Tibial nerve (tissue), 4 donors: ENCODE results near the gene RPS28. TPM values are rescaled to one million over a fixed set of nuclear protein-coding genes. Genes with fewer than 3 reads are reported as not detected.
"Not testable (repeated sequence)": the region's sequence is repeated elsewhere in the genome, so short reads cannot be mapped to it uniquely, and the experiment has no call there.

ENCODE experiments used
- DNase-seq, 2 donors: peaks; one replicate each; pipeline ENCODE4 v3.0.0-alpha.2; 2019; ENCODE audit warnings: low spot score in 2 of 2
- H3K27ac ChIP-seq, 4 donors: fragments of 200-600 bp; sonication (generic) in 3 of 4; one replicate each; pipeline ENCODE4 v1.5.1; 2017 to 2019; ENCODE audit warnings: mild to moderate bottlenecking in 1 of 4
- H3K27me3 ChIP-seq, 2 donors: fragments of 200-600 bp; sonication (generic) in 1 of 2; one replicate each; pipeline versions ENCODE4 v1.5.1 to v1.6.0; 2017 to 2019
- H3K36me3 ChIP-seq, 3 donors: fragments of 200-600 bp; sonication (generic); one replicate each; pipeline ENCODE4 v1.5.1; 2018 to 2019
- H3K4me1 ChIP-seq, 4 donors: fragments of 200-600 bp; sonication (generic) in 3 of 4; one replicate each; pipeline ENCODE4 v1.5.1; 2017 to 2019
- H3K4me3 ChIP-seq, 4 donors: fragments of 200-600 bp; sonication (generic) in 3 of 4; one replicate each; pipeline ENCODE4 v1.5.1; 2017 to 2019; ENCODE audit warnings: mild to moderate bottlenecking in 1 of 4, moderate library complexity in 1 of 4
- H3K9me3 ChIP-seq, 4 donors: fragments of 200-600 bp; sonication (generic) in 3 of 4; one replicate each; pipeline ENCODE4 v1.5.1; 2017 to 2019
- CTCF ChIP-seq, 5 experiments: fragments of 200-600 bp in 3 of 5; fragments of 450-650 bp in 2 of 5; sonication (generic) in 3 of 5; IDR thresholded peaks; one replicate each; pipeline ENCODE4 v1.5.1; 2016 to 2019; ENCODE audit warnings: antibody characterized with exemption in 5 of 5, mild to moderate bottlenecking in 3 of 5, moderate library complexity in 2 of 5
- EP300 ChIP-seq, 2 donors: sonication (generic); formaldehyde crosslinking; IDR thresholded peaks; one replicate each; pipeline ENCODE4 v1.6.1; 2017; ENCODE audit warnings: antibody characterized with exemption in 2 of 2, mild to moderate bottlenecking in 1 of 2
- POLR2A ChIP-seq, 2 donors: fragments of 450-650 bp; IDR thresholded peaks; one replicate each; pipeline ENCODE4 v1.6.1; 2017; ENCODE audit warnings: antibody characterized with exemption in 2 of 2, mild to moderate bottlenecking in 2 of 2, moderate library complexity in 2 of 2
- WGBS, 2 donors: methylation state at CpG; one replicate each; pipeline ENCODE4 v1.1.5; 2018; 5-methylcytosine and 5-hydroxymethylcytosine counted together
- total RNA-seq, 4 donors: library from RNA; depleted of rRNA; stranded (reverse); fragments of >200 nt; gene quantifications; one replicate each; pipeline ENCODE4 v1.1.0, GENCODE V29; 2016

The RPS28 gene
- total RNA-seq, 4 donors from 2014 or later, result 398 to 559 (median 412) TPM

DNA sequence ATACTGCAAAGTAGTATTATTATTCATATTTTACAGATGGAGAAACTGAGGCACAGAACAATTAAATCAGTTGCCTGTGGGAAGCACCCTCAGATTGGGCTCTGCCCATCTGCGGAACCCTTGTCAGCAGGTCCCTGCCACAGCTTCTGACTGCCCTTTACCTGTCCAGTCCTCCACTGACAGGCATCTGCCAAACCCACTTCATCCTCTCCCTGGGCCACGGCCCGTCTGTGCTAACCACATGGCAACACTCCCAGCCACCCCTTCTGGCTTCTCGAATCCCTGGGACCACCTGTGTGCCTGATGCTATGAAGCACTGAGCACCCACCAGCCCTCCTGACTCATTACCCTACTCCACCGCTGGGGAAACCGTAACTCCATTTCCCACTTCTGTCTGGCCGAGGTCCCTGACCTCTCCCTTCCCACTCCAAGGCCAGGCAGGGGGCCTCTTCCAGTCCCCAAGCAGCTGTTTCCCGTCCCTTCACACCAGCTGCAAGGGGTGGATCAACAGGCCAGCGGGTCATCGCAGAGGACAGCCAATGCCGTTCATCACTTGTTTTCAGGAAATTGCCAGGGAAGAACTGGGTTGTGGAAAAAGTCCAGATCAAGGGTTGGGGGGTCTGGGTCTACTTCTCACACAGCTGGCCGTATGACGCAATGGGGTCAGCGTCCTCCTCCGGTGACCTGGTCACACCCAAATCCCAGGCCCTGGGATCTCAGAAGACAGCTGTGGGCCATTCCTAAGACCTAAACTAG lies 19.2 kb downstream of the RPS28 start:
- no peak for DNase-seq
- no peaks in the 10 kb centered on the region for H3K36me3 ChIP-seq
- H3K9me3 ChIP-seq, result no peaks in the 10 kb centered on the region
- 26 to 33% methylated on average over 15 of the region's 15 CpGs for WGBS, 2 donors
- H3K27ac ChIP-seq, result no peak overlapping the region
- TF ChIP-seq EP300 (IDR thresholded peaks at IDR 0.05) (peak in 1 of 2 donors; percentile 58), CTCF (IDR thresholded peaks at IDR 0.05) (peak in 2 of 5 experiments; percentile 22 to 29), POLR2A (IDR thresholded peaks at IDR 0.05) (no peak)
- peaks cover 0 to 29% of the 10 kb centered on the region in 2 donors for H3K27me3 ChIP-seq
- H3K4me1 ChIP-seq, result peaks cover 0 to 25% (median 2%) of the 10 kb centered on the region in 4 donors
- H3K4me3 ChIP-seq, result no peak overlapping the region

- 96 to 97% methylated on average over 4 of the region's 4 CpGs for WGBS, 2 donors
- H3K27me3 ChIP-seq, result peaks cover 0 to 21% of the 10 kb centered on the region in 2 donors
- peak overlapping the region in 1 of 4 donors; percentile 70 for H3K27ac ChIP-seq
These were observed 20.2 kb downstream of the RPS28 start for GRCh38 chr19:8341504-8341903.

GRCh38 chr19:8342316-8342683 lies 21.0 kb downstream of the RPS28 start:
- H3K9me3 ChIP-seq, result no peaks in the 10 kb centered on the region
- H3K4me3 ChIP-seq, result peak overlapping the region in 3 of 4 donors; percentile 43 to 58 (median 47)
- no peak for DNase-seq
- peaks cover 0 to 21% of the 10 kb centered on the region in 2 donors for H3K27me3 ChIP-seq
- WGBS, 2 donors, result 42 to 47% methylated on average over 14 of the region's 14 CpGs
- peaks cover 0 to 25% (median 2%) of the 10 kb centered on the region in 4 donors for H3K4me1 ChIP-seq
- TF ChIP-seq POLR2A (IDR thresholded peaks at IDR 0.05) (no peak), CTCF (IDR thresholded peaks at IDR 0.05) (no peak), EP300 (IDR thresholded peaks at IDR 0.05) (no peak)
- peak overlapping the region; percentile 45 to 84 (median 65) for H3K27ac ChIP-seq
- no peaks in the 10 kb centered on the region for H3K36me3 ChIP-seq

More at GRCh38 chr19:8341504-8341903, 20.2 kb downstream of the RPS28 start:
- H3K4me3 ChIP-seq, H3K36me3 ChIP-seq, H3K9me3 ChIP-seq, DNase-seq: not testable (repeated sequence)
- peaks cover 0 to 25% (median 2%) of the 10 kb centered on the region in 4 donors for H3K4me1 ChIP-seq

DNA sequence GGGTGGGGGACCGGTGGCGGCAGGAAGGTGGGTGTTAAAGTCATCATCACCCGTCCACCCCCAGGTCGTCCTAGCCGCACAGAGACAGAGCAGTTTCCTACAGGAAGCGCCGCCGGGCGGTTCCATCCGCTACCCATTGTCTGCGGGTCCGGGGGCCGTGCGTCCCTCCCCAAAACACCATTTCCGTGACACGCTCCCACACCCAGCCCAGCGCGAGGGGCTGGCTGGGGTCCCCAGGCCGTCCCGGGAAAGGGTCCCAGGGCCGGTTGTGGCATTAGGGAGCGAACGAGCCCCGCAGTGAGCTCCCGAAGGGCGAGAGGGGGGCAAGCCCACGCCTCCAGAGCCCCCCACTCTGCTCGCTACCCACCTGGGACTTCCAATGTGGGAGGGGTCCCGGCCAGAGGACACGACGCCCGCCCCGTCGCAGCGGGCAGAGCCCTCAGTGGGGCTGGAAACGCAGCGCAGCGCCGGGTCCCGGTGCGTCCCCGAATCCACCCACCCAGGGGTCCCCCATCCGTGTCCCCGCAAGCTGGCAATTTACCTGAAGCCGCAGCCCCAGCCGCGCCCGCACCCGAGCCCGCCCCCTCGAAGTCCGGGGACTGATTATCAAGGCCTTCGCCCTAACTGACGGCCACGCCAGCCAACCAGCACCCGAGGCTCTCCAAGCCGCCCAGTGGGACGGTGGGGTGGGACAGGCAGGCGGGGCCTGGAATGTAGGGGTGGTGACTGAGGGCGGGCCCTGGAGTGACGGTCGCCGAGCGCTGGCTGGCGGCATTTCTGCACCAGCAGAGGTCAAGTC lies 21.6 kb downstream of the RPS28 start, which contains the start of gene KANK3:
Gene KANK3 (minus strand): TSS at position 579 of the 799 bp plus-strand sequence. CDS start 5,434 bp downstream, outside the sequence.
- WGBS, 2 donors, result 2% methylated on average over 9 to 40 of the region's 65 CpGs
- DNase-seq, result peak; percentile 85 to 89
- H3K9me3 ChIP-seq, result no peaks in the 10 kb centered on the region
- H3K36me3 ChIP-seq, result no peaks in the 10 kb centered on the region
- peak within 1 kb of the TSS; percentile 43 to 58 (median 49) for H3K4me3 ChIP-seq
- peaks cover 0 to 30% (median 3%) of the 10 kb centered on the region in 4 donors for H3K4me1 ChIP-seq
- TF ChIP-seq EP300 (IDR thresholded peaks at IDR 0.05) (peak; percentile 75 to 80), POLR2A (IDR thresholded peaks at IDR 0.05) (peak; percentile 27 to 80), CTCF (IDR thresholded peaks at IDR 0.05) (peak in 1 of 5 experiments; percentile 35)
- H3K27me3 ChIP-seq, result peaks cover 0 to 21% of the 10 kb centered on the region in 2 donors
- peak within 1 kb of the TSS; percentile 45 to 84 (median 65) for H3K27ac ChIP-seq

DNA sequence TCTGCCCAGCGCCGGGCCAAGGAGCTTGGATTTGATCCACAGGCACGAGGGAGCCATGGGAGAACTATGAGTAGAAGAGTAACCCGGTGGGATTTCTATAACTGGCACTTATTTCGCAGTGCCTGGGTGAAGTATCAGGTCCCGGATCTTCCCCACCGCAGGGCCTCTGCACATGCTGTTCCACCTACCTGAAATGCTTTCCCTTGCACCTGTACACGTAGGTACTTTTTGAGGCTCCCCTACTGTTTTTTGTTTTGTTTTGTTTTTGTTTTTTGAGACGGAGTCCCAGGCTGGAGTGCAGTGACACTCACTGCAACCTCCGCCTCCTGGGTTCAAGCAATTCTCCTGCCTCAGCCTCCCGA lies 22.2 kb downstream of the RPS28 start:
- Histone ChIP-seq H3K4me1 (peaks cover 0 to 33% (median 5%) of the 10 kb centered on the region in 4 donors), H3K9me3 (no peaks in the 10 kb centered on the region), H3K36me3 (no peaks in the 10 kb centered on the region), H3K27me3 (peaks cover 0 to 21% of the 10 kb centered on the region in 2 donors), H3K27ac (no peak overlapping the region), H3K4me3 (peak overlapping the region in 3 of 4 donors; percentile 43 to 58 (median 47))
- 31 to 33% methylated on average over 11 of the region's 11 CpGs for WGBS, 2 donors
- no peak for DNase-seq
- no peak for TF ChIP-seq EP300 (IDR thresholded peaks at IDR 0.05)
- no peak for TF ChIP-seq CTCF (IDR thresholded peaks at IDR 0.05)
- no peak for TF ChIP-seq POLR2A (IDR thresholded peaks at IDR 0.05)

GRCh38 chr19:8349629-8350372 lies 28.5 kb downstream of the RPS28 start:
- peaks cover 3 to 39% (median 14%) of the 10 kb centered on the region in 4 donors for H3K4me1 ChIP-seq
- H3K27me3 ChIP-seq, H3K27ac ChIP-seq, DNase-seq, H3K36me3 ChIP-seq, H3K4me3 ChIP-seq, H3K9me3 ChIP-seq: not testable (repeated sequence)
- WGBS, 2 donors, result 55 to 59% methylated on average over 8 of the region's 8 CpGs
